Measurements from ENCODE around the gene CA5A.
"Not testable (repeated sequence)": the region's sequence is repeated elsewhere in the genome, so short reads cannot be mapped to it uniquely, and the experiment has no call there.

The CA5A gene

DNA sequence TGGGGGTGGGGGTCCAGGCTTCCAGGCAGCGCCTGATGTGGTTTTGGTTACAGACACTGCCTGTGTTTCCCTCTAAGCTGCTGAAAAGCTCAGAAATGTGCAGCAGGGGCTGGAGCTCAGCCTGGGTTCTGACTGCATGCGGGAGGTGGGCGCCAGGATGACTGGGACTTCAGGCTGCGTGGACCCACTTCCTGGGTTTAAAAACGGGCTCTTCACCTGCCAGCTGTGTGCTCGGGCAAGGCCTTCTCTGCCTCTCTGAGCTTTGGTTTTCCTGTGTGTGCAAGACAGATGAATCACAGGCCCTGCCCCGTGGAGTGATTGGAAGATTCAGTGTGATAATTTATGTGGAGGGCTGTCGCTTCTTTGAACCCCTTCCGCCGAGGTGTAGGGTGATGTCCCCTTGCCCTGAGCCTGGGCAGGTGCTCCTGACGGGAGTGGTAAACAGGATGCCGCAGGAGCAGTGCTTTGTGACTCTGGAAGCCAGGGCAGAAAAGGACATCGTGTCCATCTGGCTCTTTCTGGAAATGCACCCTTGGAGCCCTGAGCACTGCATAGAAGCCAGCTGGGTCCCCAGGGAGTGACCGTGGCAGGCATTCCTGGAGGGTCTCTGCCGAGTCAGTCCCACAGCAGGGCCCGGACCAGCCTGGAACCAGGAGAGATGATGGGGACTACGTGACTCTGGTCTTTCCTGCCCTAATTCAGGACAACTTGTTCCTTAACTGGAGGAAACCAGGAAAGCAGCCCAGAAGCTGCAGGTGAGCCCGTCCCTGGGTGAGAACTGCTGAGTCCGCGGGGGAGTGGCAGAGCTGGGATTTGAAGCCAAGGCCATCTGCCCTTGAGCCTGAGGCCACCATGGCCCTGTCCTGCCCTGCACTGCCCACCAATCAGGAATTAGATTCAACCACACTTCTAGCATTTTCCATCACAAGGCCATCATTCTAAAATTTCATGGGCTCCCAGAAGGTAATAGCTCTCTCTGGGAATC lies 38.5 kb downstream of the CA5A start:
- Histone ChIP-seq H3K4me3 (ENCODE audit: low read length in 2 of 2) (no peak overlapping the region), H3K4me1 (ENCODE audit: control insufficient read depth in 2 of 2, insufficient read depth in 2 of 2, low read length in 2 of 2) (no peaks in the 10 kb centered on the region), H3K27ac (ENCODE audit: low read depth in 2 of 2, low read length in 2 of 2) (no peak overlapping the region), H3K9me3 (ENCODE audit: control insufficient read depth in 2 of 2, low read length in 2 of 2) (no peaks in the 10 kb centered on the region), H3K36me3 (ENCODE audit: control insufficient read depth in 2 of 2, insufficient read depth in 2 of 2, low read length in 2 of 2) (no peaks in the 10 kb centered on the region), H3K9ac (ENCODE audit: low read depth in 1 of 2, low read length in 2 of 2) (no peak overlapping the region), H3K27me3 (ENCODE audit: control insufficient read depth in 2 of 2, insufficient read depth in 2 of 2, low read length in 2 of 2) (no peaks in the 10 kb centered on the region)

- not testable (repeated sequence) for H3K27ac ChIP-seq (ENCODE audit: low read depth in 2 of 2, low read length in 2 of 2); H3K27me3 ChIP-seq (ENCODE audit: control insufficient read depth in 2 of 2, insufficient read depth in 2 of 2, low read length in 2 of 2); H3K4me1 ChIP-seq (ENCODE audit: control insufficient read depth in 2 of 2, insufficient read depth in 2 of 2, low read length in 2 of 2); H3K9me3 ChIP-seq (ENCODE audit: control insufficient read depth in 2 of 2, low read length in 2 of 2); H3K4me3 ChIP-seq (ENCODE audit: low read length in 2 of 2); H3K36me3 ChIP-seq (ENCODE audit: control insufficient read depth in 2 of 2, insufficient read depth in 2 of 2, low read length in 2 of 2); H3K9ac ChIP-seq (ENCODE audit: low read depth in 1 of 2, low read length in 2 of 2)
Observed at GRCh38 chr16:87896924-87897520, 39.3 kb downstream of the CA5A start.

GRCh38 chr16:87896176-87896890 lies 40.0 kb downstream of the CA5A start:
- H3K9ac ChIP-seq (ENCODE audit: low read depth in 1 of 2, low read length in 2 of 2); H3K4me1 ChIP-seq (ENCODE audit: control insufficient read depth in 2 of 2, insufficient read depth in 2 of 2, low read length in 2 of 2); H3K36me3 ChIP-seq (ENCODE audit: control insufficient read depth in 2 of 2, insufficient read depth in 2 of 2, low read length in 2 of 2): not testable (repeated sequence)

GRCh38 chr16:87895641-87896141 lies 40.6 kb downstream of the CA5A start:
- Histone ChIP-seq H3K4me3 (ENCODE audit: low read length in 2 of 2) (no peak overlapping the region), H3K9ac (ENCODE audit: low read depth in 1 of 2, low read length in 2 of 2) (no peak overlapping the region), H3K9me3 (ENCODE audit: control insufficient read depth in 2 of 2, low read length in 2 of 2) (no peaks in the 10 kb centered on the region), H3K27ac (ENCODE audit: low read depth in 2 of 2, low read length in 2 of 2) (no peak overlapping the region), H3K27me3 (ENCODE audit: control insufficient read depth in 2 of 2, insufficient read depth in 2 of 2, low read length in 2 of 2) (no peaks in the 10 kb centered on the region), H3K4me1 (ENCODE audit: control insufficient read depth in 2 of 2, insufficient read depth in 2 of 2, low read length in 2 of 2) (no peaks in the 10 kb centered on the region), H3K36me3 (ENCODE audit: control insufficient read depth in 2 of 2, insufficient read depth in 2 of 2, low read length in 2 of 2) (no peaks in the 10 kb centered on the region)

More at GRCh38 chr16:87896176-87896890, 40.0 kb downstream of the CA5A start:
- H3K27ac ChIP-seq (ENCODE audit: low read depth in 2 of 2, low read length in 2 of 2); H3K9me3 ChIP-seq (ENCODE audit: control insufficient read depth in 2 of 2, low read length in 2 of 2); H3K4me3 ChIP-seq (ENCODE audit: low read length in 2 of 2); H3K27me3 ChIP-seq (ENCODE audit: control insufficient read depth in 2 of 2, insufficient read depth in 2 of 2, low read length in 2 of 2): not testable (repeated sequence)

GRCh38 chr16:87894005-87894404 lies 42.3 kb downstream of the CA5A start:
- H3K4me1 ChIP-seq (ENCODE audit: control insufficient read depth in 2 of 2, insufficient read depth in 2 of 2, low read length in 2 of 2); H3K9ac ChIP-seq (ENCODE audit: low read depth in 1 of 2, low read length in 2 of 2); H3K27me3 ChIP-seq (ENCODE audit: control insufficient read depth in 2 of 2, insufficient read depth in 2 of 2, low read length in 2 of 2); H3K27ac ChIP-seq (ENCODE audit: low read depth in 2 of 2, low read length in 2 of 2); H3K36me3 ChIP-seq (ENCODE audit: control insufficient read depth in 2 of 2, insufficient read depth in 2 of 2, low read length in 2 of 2); H3K4me3 ChIP-seq (ENCODE audit: low read length in 2 of 2); H3K9me3 ChIP-seq (ENCODE audit: control insufficient read depth in 2 of 2, low read length in 2 of 2): not testable (repeated sequence)

GRCh38 chr16:87891764-87892163 lies 44.6 kb downstream of the CA5A start:
- Histone ChIP-seq H3K36me3 (ENCODE audit: control insufficient read depth in 2 of 2, insufficient read depth in 2 of 2, low read length in 2 of 2) (no peaks in the 10 kb centered on the region), H3K9ac (ENCODE audit: low read depth in 1 of 2, low read length in 2 of 2) (no peak overlapping the region), H3K4me3 (ENCODE audit: low read length in 2 of 2) (no peak overlapping the region), H3K4me1 (ENCODE audit: control insufficient read depth in 2 of 2, insufficient read depth in 2 of 2, low read length in 2 of 2) (no peaks in the 10 kb centered on the region), H3K27me3 (ENCODE audit: control insufficient read depth in 2 of 2, insufficient read depth in 2 of 2, low read length in 2 of 2) (no peaks in the 10 kb centered on the region), H3K9me3 (ENCODE audit: control insufficient read depth in 2 of 2, low read length in 2 of 2) (no peaks in the 10 kb centered on the region), H3K27ac (ENCODE audit: low read depth in 2 of 2, low read length in 2 of 2) (no peak overlapping the region)

GRCh38 chr16:87889762-87890161 lies 46.6 kb downstream of the CA5A start:
- H3K27me3 ChIP-seq (ENCODE audit: control insufficient read depth in 2 of 2, insufficient read depth in 2 of 2, low read length in 2 of 2); H3K4me1 ChIP-seq (ENCODE audit: control insufficient read depth in 2 of 2, insufficient read depth in 2 of 2, low read length in 2 of 2); H3K36me3 ChIP-seq (ENCODE audit: control insufficient read depth in 2 of 2, insufficient read depth in 2 of 2, low read length in 2 of 2); H3K27ac ChIP-seq (ENCODE audit: low read depth in 2 of 2, low read length in 2 of 2); H3K9ac ChIP-seq (ENCODE audit: low read depth in 1 of 2, low read length in 2 of 2); H3K4me3 ChIP-seq (ENCODE audit: low read length in 2 of 2); H3K9me3 ChIP-seq (ENCODE audit: control insufficient read depth in 2 of 2, low read length in 2 of 2): not testable (repeated sequence)

DNA sequence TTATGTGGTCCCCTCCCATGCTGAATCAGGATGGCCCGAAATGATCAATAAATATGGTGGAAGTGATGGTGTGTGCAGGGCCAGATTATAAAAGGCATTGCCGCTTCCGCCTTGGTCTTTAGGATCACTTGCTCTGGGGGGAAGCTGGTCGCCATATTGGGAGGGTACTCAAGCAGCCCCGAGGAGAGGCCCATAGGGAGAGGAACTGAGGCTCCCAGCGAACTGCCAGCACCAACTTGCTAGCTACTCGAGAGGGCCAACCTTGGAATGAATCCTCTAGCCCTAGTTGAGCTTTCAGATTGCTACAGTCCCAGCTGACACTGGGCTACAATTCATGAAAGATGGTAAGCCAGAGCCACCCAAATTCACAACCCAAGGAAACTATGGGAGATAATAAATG lies 48.0 kb downstream of the CA5A start:
- not testable (repeated sequence) for H3K9me3 ChIP-seq (ENCODE audit: control insufficient read depth in 2 of 2, low read length in 2 of 2); H3K36me3 ChIP-seq (ENCODE audit: control insufficient read depth in 2 of 2, insufficient read depth in 2 of 2, low read length in 2 of 2); H3K27ac ChIP-seq (ENCODE audit: low read depth in 2 of 2, low read length in 2 of 2); H3K4me3 ChIP-seq (ENCODE audit: low read length in 2 of 2); H3K4me1 ChIP-seq (ENCODE audit: control insufficient read depth in 2 of 2, insufficient read depth in 2 of 2, low read length in 2 of 2); H3K9ac ChIP-seq (ENCODE audit: low read depth in 1 of 2, low read length in 2 of 2); H3K27me3 ChIP-seq (ENCODE audit: control insufficient read depth in 2 of 2, insufficient read depth in 2 of 2, low read length in 2 of 2)

DNA sequence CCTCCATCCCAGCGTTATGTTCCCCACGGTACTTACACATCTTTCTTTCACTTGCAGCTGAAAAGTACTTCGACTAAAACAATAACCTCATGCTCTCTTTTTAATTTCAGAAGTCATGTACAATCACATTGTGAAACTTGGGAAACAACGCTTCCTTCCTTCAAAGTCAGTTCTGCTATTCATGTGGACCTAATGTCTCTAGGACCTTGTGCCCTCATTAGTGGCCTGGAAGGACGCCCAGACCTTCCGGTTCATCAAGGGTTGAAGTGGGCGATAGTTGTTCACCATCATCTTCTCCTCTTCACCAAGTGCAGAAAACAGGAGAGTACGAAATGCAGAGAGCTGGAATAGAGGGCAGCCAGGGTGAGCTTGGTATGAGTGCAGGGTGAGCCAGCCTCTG lies 48.4 kb downstream of the CA5A start:
- not testable (repeated sequence) for H3K4me3 ChIP-seq (ENCODE audit: low read length in 2 of 2); H3K9me3 ChIP-seq (ENCODE audit: control insufficient read depth in 2 of 2, low read length in 2 of 2); H3K36me3 ChIP-seq (ENCODE audit: control insufficient read depth in 2 of 2, insufficient read depth in 2 of 2, low read length in 2 of 2); H3K4me1 ChIP-seq (ENCODE audit: control insufficient read depth in 2 of 2, insufficient read depth in 2 of 2, low read length in 2 of 2); H3K27ac ChIP-seq (ENCODE audit: low read depth in 2 of 2, low read length in 2 of 2); H3K9ac ChIP-seq (ENCODE audit: low read depth in 1 of 2, low read length in 2 of 2); H3K27me3 ChIP-seq (ENCODE audit: control insufficient read depth in 2 of 2, insufficient read depth in 2 of 2, low read length in 2 of 2)

- H3K36me3 ChIP-seq (ENCODE audit: control insufficient read depth in 2 of 2, insufficient read depth in 2 of 2, low read length in 2 of 2); H3K27me3 ChIP-seq (ENCODE audit: control insufficient read depth in 2 of 2, insufficient read depth in 2 of 2, low read length in 2 of 2); H3K9ac ChIP-seq (ENCODE audit: low read depth in 1 of 2, low read length in 2 of 2); H3K4me1 ChIP-seq (ENCODE audit: control insufficient read depth in 2 of 2, insufficient read depth in 2 of 2, low read length in 2 of 2); H3K4me3 ChIP-seq (ENCODE audit: low read length in 2 of 2); H3K27ac ChIP-seq (ENCODE audit: low read depth in 2 of 2, low read length in 2 of 2); H3K9me3 ChIP-seq (ENCODE audit: control insufficient read depth in 2 of 2, low read length in 2 of 2): not testable (repeated sequence)
Observed at GRCh38 chr16:87885371-87885967, 50.9 kb downstream of the CA5A start.
